Measurements from ENCODE around the gene HOXB1.

GRCh38 chr17:48565022-48565554 lies 34.3 kb upstream of the HOXB1 start:
- no peak for TF ChIP-seq GATA2 (IDR thresholded peaks at IDR 0.05; ENCODE audit: low read depth, low read length)
- TF ChIP-seq GATA3 (IDR thresholded peaks at IDR 0.05; ENCODE audit: low read depth, low read length): no peak
